Measurements from ENCODE around the gene APOBEC3G.
"Not testable (repeated sequence)": the region's sequence is repeated elsewhere in the genome, so short reads cannot be mapped to it uniquely, and the experiment has no call there.

APOBEC3G gene

GRCh38 chr22:39077026-39077840 is at the start of gene APOBEC3G:
APOBEC3G (plus strand) TSS chr22:39077275; CDS start chr22:39077362, 87 bp downstream.
- DNase-seq: peak; percentile 76

GRCh38 chr22:39027717-39028116 is 49.4 kb upstream of the APOBEC3G start:
- DNase-seq: no peak

- DNase-seq: no peak
These were observed 48.8 kb upstream of the APOBEC3G start for GRCh38 chr22:39028281-39028680.

GRCh38 chr22:39029227-39029626 is 47.8 kb upstream of the APOBEC3G start:
- no peak for DNase-seq

- no peak for DNase-seq
These were observed 46.4 kb upstream of the APOBEC3G start for GRCh38 chr22:39030705-39031104.

GRCh38 chr22:39031434-39032295 is 45.4 kb upstream of the APOBEC3G start:
- DNase-seq: not testable (repeated sequence)

- not testable (repeated sequence) for DNase-seq
These were observed 40.0 kb upstream of the APOBEC3G start for GRCh38 chr22:39037071-39037470.

GRCh38 chr22:39039306-39040126 is 37.6 kb upstream of the APOBEC3G start:
- no peak for DNase-seq

GRCh38 chr22:39040155-39040537 is 36.9 kb upstream of the APOBEC3G start:
- DNase-seq: not testable (repeated sequence)

GRCh38 chr22:39040538-39041296 is 36.4 kb upstream of the APOBEC3G start, which contains the start of gene APOBEC3F:
APOBEC3F (plus strand) TSS chr22:39040864; CDS start chr22:39040961, 97 bp downstream.
- peak; percentile 83 to 85 for DNase-seq

GRCh38 chr22:39041908-39042307 is 35.2 kb upstream of the APOBEC3G start:
- DNase-seq: no peak

GRCh38 chr22:39043063-39043462 is 34.0 kb upstream of the APOBEC3G start:
- not testable (repeated sequence) for DNase-seq

- DNase-seq: not testable (repeated sequence)
These were observed 31.9 kb upstream of the APOBEC3G start for GRCh38 chr22:39045136-39045535.

GRCh38 chr22:39049486-39049885 is 27.6 kb upstream of the APOBEC3G start:
- not testable (repeated sequence) for DNase-seq

- DNase-seq: not testable (repeated sequence)
These were observed 25.1 kb upstream of the APOBEC3G start for GRCh38 chr22:39051844-39052495.

- DNase-seq: no peak
These were observed 21.4 kb upstream of the APOBEC3G start for GRCh38 chr22:39055658-39056057.

GRCh38 chr22:39061290-39061689 is 15.8 kb upstream of the APOBEC3G start:
- DNase-seq: peak in 1 of 2 donors; percentile 39

- not testable (repeated sequence) for DNase-seq
These were observed 15.1 kb upstream of the APOBEC3G start for GRCh38 chr22:39061951-39062350.

GRCh38 chr22:39063904-39064303 is 13.2 kb upstream of the APOBEC3G start:
- peak in 1 of 2 donors; percentile 45 for DNase-seq

- not testable (repeated sequence) for DNase-seq
These were observed 10.4 kb upstream of the APOBEC3G start for GRCh38 chr22:39066442-39067276.
